22Rv1 (cell line): ENCODE measurements around the gene ORC4.

ENCODE experiments used
- CTCF ChIP-seq: fragments of 450-650 bp; IDR thresholded peaks from 2 replicates; pipeline ENCODE4 v1.5.1; 2017; ENCODE audit warnings: mild to moderate bottlenecking
- ZFX ChIP-seq: fragments of 450-650 bp; IDR thresholded peaks from 2 replicates; pipeline ENCODE4 v1.6.1; 2017; ENCODE audit warnings: antibody characterized with exemption, borderline replicate concordance

GRCh38 chr2:148026573-148026972 is 6.0 kb upstream of the ORC4 start:
- no peak for TF ChIP-seq CTCF
- no peak for TF ChIP-seq ZFX
